ENCODE results near the gene ZBTB12.

ZBTB12 gene

GRCh38 chr6:31896856-31897611 is 4.9 kb downstream of the ZBTB12 start:
- DNase-seq: no peak

GRCh38 chr6:31896493-31896855 is 5.4 kb downstream of the ZBTB12 start:
- DNase-seq: no peak

- no peak for DNase-seq
These were observed 9.1 kb downstream of the ZBTB12 start for GRCh38 chr6:31892821-31893220.

- DNase-seq: no peak
These were observed 12.4 kb downstream of the ZBTB12 start for GRCh38 chr6:31889331-31889972.

GRCh38 chr6:31888276-31889258 is 13.3 kb downstream of the ZBTB12 start:
- DNase-seq: no peak

GRCh38 chr6:31887173-31888007 is 14.5 kb downstream of the ZBTB12 start:
- no peak for DNase-seq

GRCh38 chr6:31886541-31886991 is 15.3 kb downstream of the ZBTB12 start:
- DNase-seq: no peak

- no peak for DNase-seq
These were observed 17.3 kb downstream of the ZBTB12 start for GRCh38 chr6:31884528-31885035.

GRCh38 chr6:31883676-31884075 is 18.2 kb downstream of the ZBTB12 start:
- DNase-seq: no peak

GRCh38 chr6:31882344-31882743 is 19.5 kb downstream of the ZBTB12 start:
- DNase-seq: peak; percentile 20

- DNase-seq: no peak
These were observed 20.6 kb downstream of the ZBTB12 start for GRCh38 chr6:31881136-31881859.

- no peak for DNase-seq
These were observed 21.3 kb downstream of the ZBTB12 start for GRCh38 chr6:31880616-31881015.

- DNase-seq: no peak
These were observed 22.0 kb downstream of the ZBTB12 start for GRCh38 chr6:31879901-31880300.

- no peak for DNase-seq
These were observed 22.7 kb downstream of the ZBTB12 start for GRCh38 chr6:31879143-31879542.

GRCh38 chr6:31878726-31879125 is 23.2 kb downstream of the ZBTB12 start, which contains the start of gene SLC44A4:
Gene SLC44A4 (minus strand): TSS chr6:31878997. CDS start chr6:31878980, 17 bp downstream.
- no peak for DNase-seq

GRCh38 chr6:31878222-31878621 is 23.7 kb downstream of the ZBTB12 start:
- no peak for DNase-seq

GRCh38 chr6:31877651-31878161 is 24.2 kb downstream of the ZBTB12 start:
- no peak for DNase-seq

GRCh38 chr6:31877125-31877650 is 24.7 kb downstream of the ZBTB12 start:
- no peak for DNase-seq

GRCh38 chr6:31876357-31876756 is 25.5 kb downstream of the ZBTB12 start:
- no peak for DNase-seq

- DNase-seq: no peak
These were observed 26.0 kb downstream of the ZBTB12 start for GRCh38 chr6:31875877-31876276.

Data from fibroblast of upper back skin (primary cell).